H9 (cell line): ENCODE measurements around the gene F2R. TPM values are rescaled to one million over a fixed set of nuclear protein-coding genes. Genes with fewer than 3 reads are reported as not detected.

Source experiments
- DNase-seq: peaks from one replicate; pipeline ENCODE4 v3.0.0-alpha.2; 2017
- H2AFZ ChIP-seq: one replicate; pipeline ENCODE4 v1.6.1; 2013; ENCODE audit warnings: mild to moderate bottlenecking, low read length, control low read depth, moderate library complexity
- H2AK5ac ChIP-seq: 2 replicates; pipeline ENCODE4 v1.6.1; 2013; ENCODE audit warnings: low read length, control low read depth, mixed read lengths; ENCODE audit not compliant: insufficient read length
- H2BK120ac ChIP-seq: one replicate; pipeline ENCODE4 v1.6.1; 2013; ENCODE audit warnings: low read depth, mild to moderate bottlenecking, low read length, control low read depth, inconsistent platforms; ENCODE audit not compliant: poor library complexity, severe bottlenecking
- H2BK12ac ChIP-seq: 2 replicates; pipeline ENCODE4 v1.6.1; 2013; ENCODE audit warnings: low read length, control low read depth, mixed read lengths, low read depth; ENCODE audit not compliant: insufficient read length
- H2BK15ac ChIP-seq: 2 replicates; pipeline ENCODE4 v1.6.1; 2013; ENCODE audit warnings: low read depth, low read length, control low read depth
- H2BK20ac ChIP-seq: one replicate; pipeline ENCODE4 v1.6.1; 2013; ENCODE audit warnings: low read depth, mild to moderate bottlenecking, low read length, control low read depth, inconsistent platforms; ENCODE audit not compliant: poor library complexity, severe bottlenecking
- H2BK5ac ChIP-seq: 2 replicates; pipeline ENCODE4 v1.6.1; 2013; ENCODE audit warnings: low read length, control low read depth, mixed read lengths; ENCODE audit not compliant: insufficient read length
- H3K14ac ChIP-seq: 2 replicates; pipeline ENCODE4 v1.6.1; 2013; ENCODE audit warnings: low read length, control low read depth; ENCODE audit not compliant: insufficient read depth
- H3K18ac ChIP-seq: 2 replicates; pipeline ENCODE4 v1.6.1; 2013; ENCODE audit warnings: low read depth, mild to moderate bottlenecking, mixed read lengths, low read length, control low read depth; ENCODE audit not compliant: insufficient read length
- H3K23ac ChIP-seq: 2 replicates; pipeline ENCODE4 v1.6.1; 2013; ENCODE audit warnings: low read length, control low read depth, mixed read lengths, low read depth; ENCODE audit not compliant: insufficient read length
- H3K23me2 ChIP-seq: 2 replicates; pipeline ENCODE4 v1.6.1; 2013; ENCODE audit warnings: low read depth, mild to moderate bottlenecking, mixed read lengths, low read length, control low read depth; ENCODE audit not compliant: insufficient read length, poor library complexity, severe bottlenecking
- H3K27ac ChIP-seq: 2 replicates; pipeline ENCODE4 v1.5.1; 2013; ENCODE audit warnings: low read length, control low read depth, mixed read lengths, low read depth; ENCODE audit not compliant: insufficient read length
- H3K27me3 ChIP-seq: 2 replicates; pipeline ENCODE4 v1.6.1; 2013; ENCODE audit warnings: low read length, control low read depth, inconsistent platforms; ENCODE audit not compliant: insufficient read depth
- H3K4ac ChIP-seq: 2 replicates; pipeline ENCODE4 v1.6.1; 2013; ENCODE audit warnings: low read depth, mild to moderate bottlenecking, control low read depth, inconsistent platforms, low read length, moderate library complexity
- H3K4me1 ChIP-seq: 2 replicates; pipeline ENCODE4 v1.6.1; 2013; ENCODE audit warnings: low read length, control low read depth, inconsistent platforms; ENCODE audit not compliant: insufficient read depth
- H3K4me2 ChIP-seq: 2 replicates; pipeline ENCODE4 v1.6.1; 2013; ENCODE audit warnings: low read length, control low read depth, mixed read lengths; ENCODE audit not compliant: insufficient read length, insufficient read depth
- H3K56ac ChIP-seq: 2 replicates; pipeline ENCODE4 v1.6.1; 2013; ENCODE audit warnings: low read depth, mild to moderate bottlenecking, mixed read lengths, low read length, control low read depth; ENCODE audit not compliant: insufficient read length
- H3K79me1 ChIP-seq: 2 replicates; pipeline ENCODE4 v1.6.1; 2013; ENCODE audit warnings: low read depth, mild to moderate bottlenecking, moderate library complexity, low read length, control low read depth, inconsistent platforms; ENCODE audit not compliant: insufficient read depth, poor library complexity, severe bottlenecking
- H3K79me2 ChIP-seq: 2 replicates; pipeline ENCODE4 v1.6.1; 2013; ENCODE audit warnings: low read length, control low read depth, inconsistent platforms; ENCODE audit not compliant: insufficient read depth
- H3K9ac ChIP-seq: 2 replicates; pipeline ENCODE4 v1.6.1; 2013; ENCODE audit warnings: low read length, control low read depth, mixed read lengths; ENCODE audit not compliant: insufficient read length; ENCODE audit errors: extremely low read depth
- H3K9me3 ChIP-seq: one replicate; pipeline ENCODE4 v1.6.1; 2013; ENCODE audit warnings: low read depth, low read length, inconsistent platforms; ENCODE audit not compliant: control insufficient read depth
- H3T11ph ChIP-seq: one replicate; pipeline ENCODE4 v1.6.1; 2013; ENCODE audit warnings: mild to moderate bottlenecking, low read length, control low read depth, inconsistent platforms
- H4K20me1 ChIP-seq: one replicate; pipeline ENCODE4 v1.6.1; 2013; ENCODE audit not compliant: control insufficient read depth, insufficient read length, insufficient read depth
- H4K5ac ChIP-seq: 2 replicates; pipeline ENCODE4 v1.6.1; 2013; ENCODE audit warnings: low read depth, mild to moderate bottlenecking, mixed read lengths, low read length, control low read depth; ENCODE audit not compliant: insufficient read length
- H4K8ac ChIP-seq: replicated peaks from 2 replicates; pipeline ENCODE4 v1.6.1; 2013; ENCODE audit warnings: low read length, control low read depth, mixed read lengths, low read depth; ENCODE audit not compliant: insufficient read length
- H4K91ac ChIP-seq: 2 replicates; pipeline ENCODE4 v1.6.1; 2013; ENCODE audit warnings: low read depth, mild to moderate bottlenecking, moderate library complexity, mixed read lengths, low read length, control low read depth; ENCODE audit not compliant: insufficient read length
- H3K27ac Mint-ChIP-seq, 3 experiments: 2 replicates in 2 of 3; 3 replicates in 1 of 3; pipeline ENCODE4 v1.8.0; 2020 to 2021; ENCODE audit warnings: mixed read lengths in 3 of 3, mild to moderate bottlenecking in 1 of 3, moderate library complexity in 1 of 3
- H3K27me3 Mint-ChIP-seq: 2 replicates; pipeline ENCODE4 v1.8.0; 2021; ENCODE audit warnings: low read depth, mild to moderate bottlenecking, moderate library complexity, mixed read lengths
- H3K36me3 Mint-ChIP-seq, 3 experiments: 2 replicates in 2 of 3; 3 replicates in 1 of 3; pipeline ENCODE4 v1.8.0; 2020 to 2021; ENCODE audit warnings: low read depth in 3 of 3, mixed read lengths in 3 of 3; ENCODE audit not compliant: insufficient read depth in 1 of 3
- H3K4me1 Mint-ChIP-seq, 2 experiments: 2 replicates each; pipeline ENCODE4 v1.8.0; 2020; ENCODE audit warnings: mixed read lengths in 2 of 2
- H3K4me3 Mint-ChIP-seq, 2 experiments: 2 replicates in 1 of 2; 3 replicates in 1 of 2; pipeline ENCODE4 v1.8.0; 2020 to 2021; ENCODE audit warnings: mild to moderate bottlenecking in 2 of 2, mixed read lengths in 2 of 2, moderate library complexity in 1 of 2
- H3K9me3 Mint-ChIP-seq, 2 experiments: 2 replicates in 1 of 2; 3 replicates in 1 of 2; pipeline ENCODE4 v1.8.0; 2020; ENCODE audit warnings: mild to moderate bottlenecking in 2 of 2, mixed read lengths in 2 of 2, moderate library complexity in 1 of 2
- CTCF ChIP-seq: fragments of 200-600 bp; sonication (generic); conservative IDR thresholded peaks from 3 replicates; pipeline ENCODE4 v1.8.0; 2021; ENCODE audit warnings: antibody characterized with exemption, mild to moderate bottlenecking
- WGBS: extraction: QIAGEN DNeasy Blood & Tissue Kit; methylation state at CpG from one replicate; pipeline ENCODE4 v1.1.7; 2013; ENCODE audit warnings: missing lambda C conversion rate, low lambda C conversion rate, mixed read lengths; ENCODE audit not compliant: insufficient read length; ENCODE audit errors: extremely low coverage; 5-methylcytosine and 5-hydroxymethylcytosine counted together
- total RNA-seq: library from RNA; stranded (reverse); gene quantifications from 2 replicates; pipeline ENCODE4 v1.2.1, GENCODE V29; 2021

F2R gene
- total RNA-seq, 1 experiment from 2014 or later, result 14.8 TPM

DNA sequence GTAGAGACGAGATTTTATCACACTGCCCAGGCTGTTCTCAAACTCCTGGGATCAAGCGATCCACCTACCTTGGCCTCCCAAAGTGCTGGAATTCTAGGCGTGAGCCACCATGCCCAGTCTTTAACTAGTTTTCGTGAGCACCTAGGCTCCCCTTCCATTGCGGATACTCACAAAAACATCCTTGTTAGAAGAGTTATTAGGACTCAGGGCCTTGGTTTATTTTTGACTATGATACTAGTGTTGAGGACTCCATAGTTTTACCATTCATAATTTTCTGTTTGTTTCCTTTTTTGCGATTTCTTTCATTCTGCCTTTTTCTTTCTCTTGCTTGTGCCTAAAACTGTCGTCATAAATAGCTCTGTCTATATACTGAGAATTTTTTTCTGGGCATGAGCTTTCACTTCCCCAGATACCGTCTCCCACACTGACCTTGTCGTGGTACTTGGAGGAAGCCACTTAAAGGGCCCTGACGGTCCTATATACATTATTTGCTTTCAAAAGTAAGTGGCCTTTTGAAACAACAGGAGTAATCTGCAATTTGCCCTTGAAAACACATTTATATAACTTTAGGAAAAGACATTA is 5.2 kb downstream of the F2R start:
- no peak overlapping the region for H3K27ac ChIP-seq
- no peak overlapping the region for H3K27ac Mint-ChIP-seq
- no CpG with 5 or more reads among the region's 10 CpGs for WGBS

More for the DNA sequence above, 5.2 kb downstream of the F2R start:
- no peak overlapping the region for H3K56ac ChIP-seq
- no peak overlapping the region for H2BK5ac ChIP-seq
- H3K4ac ChIP-seq, result no peak overlapping the region
- H4K20me1 ChIP-seq, result no peaks in the 10 kb centered on the region
- no peak for DNase-seq
- H4K5ac ChIP-seq, result no peak overlapping the region
- Mint-ChIP-seq H3K9me3 (no peaks in the 10 kb centered on the region), H3K4me3 (no peak overlapping the region), H3K27me3 (peaks cover 4% of the 10 kb centered on the region; the same call in 1 of the 2 replicates), H3K4me1 (peaks cover 12 to 19% of the 10 kb centered on the region in 2 experiments), H3K36me3 (peaks cover 3 to 8% (median 4%) of the 10 kb centered on the region in 3 experiments; a peak in 4 of 7 replicates)
- H3K23ac ChIP-seq, result no peak overlapping the region
- no peak overlapping the region for H2BK20ac ChIP-seq
- H3K9me3 ChIP-seq, result no peaks in the 10 kb centered on the region
- H3K4me2 ChIP-seq, result no peak overlapping the region
- no peak overlapping the region for H2BK15ac ChIP-seq
- no peak overlapping the region for H3K9ac ChIP-seq
- no peak overlapping the region for H2BK12ac ChIP-seq
- no peak overlapping the region for H4K91ac ChIP-seq
- H3K79me1 ChIP-seq, result peaks cover 8% of the 10 kb centered on the region
- no peak for TF ChIP-seq CTCF
- peaks cover 4% of the 10 kb centered on the region; the same call in 1 of the 2 replicates for H3K4me1 ChIP-seq
- no peak overlapping the region for H2BK120ac ChIP-seq
- no peaks in the 10 kb centered on the region for H3K27me3 ChIP-seq
- H4K8ac ChIP-seq, result no peak overlapping the region
- no peak overlapping the region for H3K14ac ChIP-seq
- no peaks in the 10 kb centered on the region; the same call in 1 of the 2 replicates for H3K79me2 ChIP-seq
- peaks cover 9% of the 10 kb centered on the region for H3K23me2 ChIP-seq
- H3T11ph ChIP-seq, result no peak overlapping the region
- no peak overlapping the region for H3K18ac ChIP-seq
- H2AFZ ChIP-seq, result no peak overlapping the region
- H2AK5ac ChIP-seq, result no peak overlapping the region
